GM18520 (cell line): ENCODE results near the gene STAB1.

Experiments
- ATAC-seq: cut with Tn5 transposase; IDR thresholded peaks from one replicate; pipeline ENCODE4 v1.9.1; 2021; ENCODE audit not compliant: unreplicated experiment

The STAB1 gene

DNA sequence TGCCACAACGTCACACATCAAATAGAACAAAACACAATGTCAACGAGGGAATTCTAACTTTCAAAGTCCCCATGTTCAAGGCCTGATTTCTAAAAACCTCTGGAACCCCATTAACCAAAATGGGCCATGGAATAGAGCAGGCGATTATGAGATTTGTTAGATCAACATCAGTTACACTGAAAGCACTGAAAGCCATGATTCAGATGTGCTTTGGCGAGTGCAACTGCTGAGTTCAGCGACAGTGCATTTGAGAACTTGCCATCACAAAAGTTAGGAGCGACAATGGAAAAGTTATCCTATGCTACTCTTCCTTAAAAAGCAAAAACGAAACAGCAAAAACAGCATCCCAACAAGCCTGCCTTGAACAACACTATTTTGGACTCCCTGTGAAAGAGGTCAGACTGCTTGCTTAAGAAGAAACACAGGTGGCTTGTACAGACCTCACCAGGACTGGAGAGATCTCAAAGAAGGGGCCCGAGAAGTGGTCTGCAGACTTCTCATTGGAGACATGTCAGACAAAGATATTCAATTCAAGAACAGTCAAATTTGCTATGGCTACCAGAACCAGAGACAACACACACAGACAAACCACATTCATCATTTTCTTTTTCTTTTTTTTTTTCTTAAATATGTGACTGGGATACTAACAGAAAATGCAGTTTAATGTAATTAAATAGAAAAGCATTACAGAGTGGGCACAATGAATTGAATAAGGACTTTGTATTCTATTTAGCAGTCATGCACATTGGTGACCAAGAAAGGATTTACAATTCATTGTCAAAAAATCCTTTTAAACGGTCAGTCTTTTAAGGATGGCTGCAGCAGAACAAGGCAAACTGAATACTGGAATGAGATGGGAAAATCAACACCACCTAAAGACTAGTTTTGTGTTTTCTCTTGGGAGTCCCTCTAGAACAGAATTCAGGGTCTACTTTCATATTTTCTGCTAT, 62.1 kb downstream of the STAB1 start:
- ATAC-seq: no peak

DNA sequence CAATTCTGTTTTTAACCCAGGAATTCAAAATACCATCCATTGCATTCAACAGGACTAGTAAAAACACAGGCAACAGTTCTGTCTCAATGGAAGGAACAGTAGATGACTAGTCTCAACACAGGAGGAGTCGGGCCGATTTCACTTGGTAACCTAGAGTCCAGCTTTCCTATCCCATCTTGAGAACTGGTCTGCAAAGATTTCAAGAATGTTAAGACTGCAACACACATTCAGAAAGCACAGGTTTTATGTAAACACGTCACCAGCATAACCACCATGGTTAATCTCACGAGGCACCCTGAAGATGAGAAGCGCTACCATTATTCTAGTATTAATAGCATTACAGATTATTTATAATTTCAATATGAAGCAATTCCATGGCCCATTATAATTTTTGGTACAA, 63.3 kb downstream of the STAB1 start:
- no peak for ATAC-seq

DNA sequence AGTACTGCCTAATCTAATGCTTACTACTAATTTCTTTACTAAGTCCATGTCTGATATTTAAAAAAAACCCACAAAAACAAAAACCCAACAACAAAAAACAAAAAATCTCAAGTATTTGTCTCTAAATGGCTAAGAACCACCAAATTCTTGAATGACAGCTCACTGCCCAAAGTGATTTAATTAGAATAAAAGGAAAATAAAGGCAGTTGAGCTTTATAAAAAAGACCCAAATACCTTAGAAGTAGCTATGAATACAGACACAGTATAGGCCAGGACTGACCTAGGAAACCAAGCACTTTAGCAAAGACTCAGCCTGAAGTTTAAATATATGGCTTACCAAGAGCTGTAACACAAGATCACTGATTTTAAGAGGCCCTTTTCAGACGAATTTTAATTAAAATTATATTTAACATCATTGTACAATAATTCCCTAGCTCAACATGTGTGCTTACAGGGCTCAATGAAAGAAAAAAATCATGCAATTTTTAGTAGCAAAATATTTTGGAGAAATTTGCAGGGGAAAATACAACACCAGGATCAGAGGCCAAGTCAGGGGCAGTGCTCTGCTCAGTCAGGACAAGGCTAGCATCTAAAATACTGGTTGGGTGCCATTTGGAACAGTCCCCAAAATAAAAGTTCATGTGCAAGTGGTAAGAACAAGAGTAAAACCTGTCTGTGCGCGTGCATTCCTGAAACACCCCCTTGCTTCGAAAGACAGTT, 66.0 kb downstream of the STAB1 start:
- ATAC-seq: no peak

DNA sequence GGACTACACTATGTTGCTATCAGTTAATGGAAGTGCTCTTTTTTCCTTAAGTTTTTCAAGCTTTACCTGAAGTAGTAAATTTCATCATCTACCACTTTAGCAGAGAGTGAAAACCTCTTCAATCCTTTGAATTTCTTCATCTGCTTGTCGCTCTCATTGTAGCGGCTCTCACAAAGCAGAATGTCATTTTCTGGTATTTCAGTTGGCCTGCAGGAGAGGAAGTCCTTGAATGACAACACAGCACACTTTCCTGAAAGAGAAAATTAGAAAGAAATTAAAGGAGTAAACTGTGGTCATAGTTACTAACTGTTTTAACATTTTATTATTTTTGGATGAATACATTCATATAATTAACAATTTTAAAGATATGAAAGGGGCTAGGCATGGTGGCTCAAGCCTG, 68.8 kb downstream of the STAB1 start:
- no peak for ATAC-seq

DNA sequence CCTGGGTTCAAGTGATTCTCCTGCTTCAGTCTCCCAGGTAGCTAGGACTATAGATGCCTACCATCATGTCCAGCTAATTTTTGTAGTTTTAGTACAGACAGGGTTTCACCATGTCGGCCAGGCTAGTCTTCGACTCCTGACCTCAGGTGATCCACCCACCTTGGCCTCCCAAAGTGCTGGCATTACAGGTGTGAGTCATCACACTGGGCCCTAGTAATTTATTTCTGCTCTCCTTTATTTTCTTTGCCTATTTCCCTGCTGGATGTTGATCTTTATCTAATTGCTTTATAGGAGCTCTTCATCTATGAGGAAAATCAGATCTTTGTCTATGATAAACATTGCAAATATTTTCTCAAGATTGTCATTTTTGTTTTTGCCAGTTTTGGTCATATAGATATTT, 72.9 kb downstream of the STAB1 start:
- ATAC-seq: no peak

DNA sequence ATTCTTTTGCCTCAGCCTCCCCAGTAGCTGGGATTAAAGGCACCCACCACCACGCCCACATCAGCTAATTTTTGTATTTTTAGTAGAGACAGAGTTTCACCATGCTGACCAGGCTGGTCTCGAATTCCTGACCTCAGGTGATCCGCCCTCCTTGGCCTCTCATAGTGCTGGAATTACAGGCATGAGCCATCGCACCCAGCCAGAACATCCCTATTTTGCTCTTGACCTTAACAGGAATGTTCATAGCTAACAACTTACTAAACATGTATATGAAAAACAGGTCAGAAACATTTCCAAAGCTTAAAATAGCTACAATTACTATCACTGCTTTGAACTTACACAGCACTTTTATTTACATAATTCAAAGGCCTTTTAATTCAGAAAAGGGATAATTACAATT, 74.9 kb downstream of the STAB1 start:
- ATAC-seq: no peak

DNA sequence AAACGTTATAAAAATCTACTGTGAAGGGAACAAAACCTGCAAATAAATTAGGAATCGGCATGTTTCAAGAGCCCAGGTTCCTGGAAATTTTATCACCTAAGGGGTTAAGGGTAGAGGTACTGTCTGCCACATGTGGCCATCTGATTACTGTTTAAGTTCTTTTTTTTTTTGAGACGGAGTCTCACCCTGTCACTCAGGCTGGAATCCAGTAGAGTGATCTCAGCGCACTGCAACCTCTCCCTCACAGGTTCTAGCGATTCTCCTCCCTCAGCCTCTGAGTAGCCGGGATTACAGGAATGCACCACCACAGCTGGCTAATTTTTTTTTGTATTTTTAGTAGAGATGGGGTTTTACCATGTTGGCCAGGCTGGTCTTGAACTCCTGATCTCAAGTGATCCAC, 77.1 kb downstream of the STAB1 start:
- ATAC-seq: no peak
